Measurements from ENCODE around the gene ZNF43.
A peak's percentile ranks its signal among the peaks of the same experiment; 100 is the strongest.
"Not testable (repeated sequence)": the region's sequence is repeated elsewhere in the genome, so short reads cannot be mapped to it uniquely, and the experiment has no call there.

Gene ZNF43

GRCh38 chr19:21808400-21809000 is 27.5 kb downstream of the ZNF43 start:
- DNase-seq (ENCODE audit: low read depth) = not testable (repeated sequence)

GRCh38 chr19:21789466-21790085 is 46.4 kb downstream of the ZNF43 start:
- DNase-seq (ENCODE audit: low read depth) = no peak

GRCh38 chr19:21786936-21787335 is 49.0 kb downstream of the ZNF43 start:
- DNase-seq (ENCODE audit: low read depth) = no peak

- not testable (repeated sequence) for DNase-seq (ENCODE audit: low read depth)
Observed at GRCh38 chr19:21775792-21776191, 60.2 kb downstream of the ZNF43 start.

- DNase-seq (ENCODE audit: low read depth) = peak; percentile 75
Observed at GRCh38 chr19:21767065-21767800, 68.7 kb downstream of the ZNF43 start, which contains the start of gene ZNF100. TSS of gene ZNF100 (minus strand) at chr19:21767579. CDS start at chr19:21767429, 150 bp downstream.

GRCh38 chr19:21766705-21767064 is 69.3 kb downstream of the ZNF43 start:
- DNase-seq (ENCODE audit: low read depth) = not testable (repeated sequence)

GRCh38 chr19:21765151-21765550 is 70.8 kb downstream of the ZNF43 start:
- DNase-seq (ENCODE audit: low read depth) = no peak

GRCh38 chr19:21761547-21761946 is 74.4 kb downstream of the ZNF43 start:
- not testable (repeated sequence) for DNase-seq (ENCODE audit: low read depth)

- no peak for DNase-seq (ENCODE audit: low read depth)
Observed at GRCh38 chr19:21758296-21758695, 77.7 kb downstream of the ZNF43 start.

GRCh38 chr19:21755555-21755954 is 80.4 kb downstream of the ZNF43 start:
- DNase-seq (ENCODE audit: low read depth) = not testable (repeated sequence)
